BLaER1 treated with 17β-estradiol and CSF1 and Interleukin-3, amounts not matched to agents 10 nM and 100 nM (cell line): ENCODE measurements around the gene GGACT.

Experiments
- H3K27ac ChIP-seq, 11 experiments: shearing (Covaris generic); formaldehyde crosslinking; 2 replicates each; pipeline ENCODE4 v1.8.1; 2022
- H3K27me3 ChIP-seq, 11 experiments: shearing (Covaris generic); formaldehyde crosslinking; 2 replicates each; pipeline ENCODE4 v1.8.1; 2022
- H3K36me3 ChIP-seq, 11 experiments: shearing (Covaris generic); formaldehyde crosslinking; 2 replicates each; pipeline ENCODE4 v1.8.1; 2022
- H3K4me1 ChIP-seq, 10 experiments: shearing (Covaris generic); formaldehyde crosslinking; 2 replicates each; pipeline ENCODE4 v1.8.1; 2022
- H3K4me2 ChIP-seq, 11 experiments: shearing (Covaris generic); formaldehyde crosslinking; 2 replicates each; pipeline ENCODE4 v1.8.1; 2022
- H3K4me3 ChIP-seq, 10 experiments: shearing (Covaris generic); formaldehyde crosslinking; 2 replicates each; pipeline ENCODE4 v1.8.1; 2022
- H3K9ac ChIP-seq, 11 experiments: shearing (Covaris generic); formaldehyde crosslinking; 2 replicates each; pipeline ENCODE4 v1.8.1; 2022
- H3K9me3 ChIP-seq, 11 experiments: shearing (Covaris generic); formaldehyde crosslinking; replicated peaks in 1 of 11; 2 replicates each; pipeline ENCODE4 v1.8.1; 2022
- H4K20me1 ChIP-seq, 11 experiments: shearing (Covaris generic); formaldehyde crosslinking; 2 replicates each; pipeline ENCODE4 v1.8.1; 2022
- Cebpa-rat ChIP-seq, 11 experiments: shearing (Covaris generic); IDR thresholded peaks; 2 replicates each; pipeline ENCODE4 v1.8.1; 2022

The GGACT gene

DNA sequence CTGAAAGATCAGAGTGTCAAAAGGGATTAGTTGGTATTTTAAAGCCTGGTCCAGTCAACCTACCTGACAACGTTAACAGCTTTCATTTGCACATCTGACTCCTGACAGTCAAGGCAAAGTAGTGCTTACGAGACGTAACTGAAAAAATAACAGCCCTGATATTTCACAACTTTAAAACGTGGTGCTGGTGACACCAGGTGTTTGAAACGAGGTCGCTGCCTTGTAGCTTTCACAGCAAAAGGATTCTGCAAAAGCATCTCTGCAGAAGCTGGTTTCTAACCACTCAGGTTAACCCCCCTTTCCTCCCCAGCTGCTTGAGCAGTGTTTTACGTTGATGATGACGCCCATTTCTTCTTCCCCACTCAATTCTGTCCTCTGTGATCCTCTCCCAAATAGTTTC lies 23.3 kb downstream of the GGACT start:
- H4K20me1 ChIP-seq: no peaks in the 10 kb centered on the region
- H3K27ac ChIP-seq: no peak overlapping the region
- H3K4me1 ChIP-seq: no peaks in the 10 kb centered on the region
- H3K9ac ChIP-seq: no peak overlapping the region
- no peaks in the 10 kb centered on the region for H3K27me3 ChIP-seq
- TF ChIP-seq Cebpa-rat (IDR thresholded peaks at IDR 0.05): no peak
- H3K9me3 ChIP-seq: peaks cover 0 to 22% (median 10%) of the 10 kb centered on the region in 11 experiments; a peak in 13 of 22 replicates
- no peaks in the 10 kb centered on the region for H3K36me3 ChIP-seq
- no peak overlapping the region for H3K4me3 ChIP-seq
- no peak overlapping the region for H3K4me2 ChIP-seq

GRCh38 chr13:100564444-100565223 lies 24.0 kb downstream of the GGACT start:
- Histone ChIP-seq H4K20me1 (no peaks in the 10 kb centered on the region), H3K9ac (no peak overlapping the region), H3K27me3 (no peaks in the 10 kb centered on the region), H3K4me2 (no peak overlapping the region), H3K4me3 (no peak overlapping the region), H3K4me1 (no peaks in the 10 kb centered on the region), H3K27ac (no peak overlapping the region), H3K9me3 (peaks cover 0 to 22% (median 10%) of the 10 kb centered on the region in 11 experiments; a peak in 13 of 22 replicates), H3K36me3 (no peaks in the 10 kb centered on the region)
- no peak for TF ChIP-seq Cebpa-rat (IDR thresholded peaks at IDR 0.05)

- Histone ChIP-seq H3K4me2 (no peak overlapping the region), H3K9ac (no peak overlapping the region), H4K20me1 (no peaks in the 10 kb centered on the region), H3K27me3 (no peaks in the 10 kb centered on the region), H3K4me1 (no peaks in the 10 kb centered on the region), H3K9me3 (peaks cover 0 to 13% (median 6%) of the 10 kb centered on the region in 11 experiments; a peak in 9 of 22 replicates), H3K4me3 (no peak overlapping the region), H3K27ac (no peak overlapping the region), H3K36me3 (no peaks in the 10 kb centered on the region)
- TF ChIP-seq Cebpa-rat (IDR thresholded peaks at IDR 0.05): no peak
These were observed 24.8 kb downstream of the GGACT start for GRCh38 chr13:100563779-100564178.

DNA sequence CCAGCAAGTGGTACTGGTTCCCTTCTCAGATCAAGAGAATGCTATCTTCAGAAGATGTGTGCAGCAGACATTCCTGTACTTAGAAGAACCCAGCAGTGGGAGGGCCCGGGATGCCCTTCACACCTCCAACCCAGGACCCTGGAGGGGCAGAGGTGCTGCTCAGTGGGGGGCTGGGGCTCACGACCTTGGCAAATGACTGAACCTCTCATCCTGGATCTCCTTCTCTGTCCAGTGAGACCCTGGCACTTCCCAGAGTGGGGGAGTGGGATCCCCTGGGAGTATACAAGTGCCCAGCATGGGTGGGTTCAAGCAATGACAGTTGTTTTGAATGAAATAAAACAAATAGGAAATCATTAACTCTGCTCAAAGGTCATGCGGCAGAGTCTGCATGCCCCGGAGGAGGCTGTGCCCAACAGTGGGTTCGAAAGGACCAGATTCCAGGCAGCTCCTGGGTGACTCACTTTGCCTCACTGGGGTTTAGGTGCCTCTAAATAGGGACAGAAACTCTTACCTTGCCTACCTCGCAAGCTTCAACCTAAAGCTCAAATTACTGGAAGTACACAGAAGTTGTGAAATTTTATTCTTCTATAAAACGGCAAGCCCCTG lies 26.9 kb downstream of the GGACT start:
- no peak for TF ChIP-seq Cebpa-rat (IDR thresholded peaks at IDR 0.05)
- no peak overlapping the region for H3K27ac ChIP-seq
- no peaks in the 10 kb centered on the region for H3K36me3 ChIP-seq
- H3K27me3 ChIP-seq: no peaks in the 10 kb centered on the region
- no peak overlapping the region for H3K9ac ChIP-seq
- H3K9me3 ChIP-seq: peaks cover 0 to 12% (median 3%) of the 10 kb centered on the region in 11 experiments; a peak in 6 of 22 replicates
- H3K4me1 ChIP-seq: no peaks in the 10 kb centered on the region
- no peak overlapping the region for H3K4me3 ChIP-seq
- H3K4me2 ChIP-seq: no peak overlapping the region
- H4K20me1 ChIP-seq: no peaks in the 10 kb centered on the region

- Histone ChIP-seq H3K9me3 (peaks cover 0 to 9% (median 3%) of the 10 kb centered on the region in 11 experiments; a peak in 6 of 22 replicates), H3K4me1 (no peaks in the 10 kb centered on the region), H3K4me2 (no peak overlapping the region), H4K20me1 (no peaks in the 10 kb centered on the region), H3K4me3 (no peak overlapping the region), H3K27ac (no peak overlapping the region), H3K27me3 (no peaks in the 10 kb centered on the region), H3K9ac (no peak overlapping the region), H3K36me3 (no peaks in the 10 kb centered on the region)
- no peak for TF ChIP-seq Cebpa-rat (IDR thresholded peaks at IDR 0.05)
These were observed 27.5 kb downstream of the GGACT start for GRCh38 chr13:100561158-100561499.

DNA sequence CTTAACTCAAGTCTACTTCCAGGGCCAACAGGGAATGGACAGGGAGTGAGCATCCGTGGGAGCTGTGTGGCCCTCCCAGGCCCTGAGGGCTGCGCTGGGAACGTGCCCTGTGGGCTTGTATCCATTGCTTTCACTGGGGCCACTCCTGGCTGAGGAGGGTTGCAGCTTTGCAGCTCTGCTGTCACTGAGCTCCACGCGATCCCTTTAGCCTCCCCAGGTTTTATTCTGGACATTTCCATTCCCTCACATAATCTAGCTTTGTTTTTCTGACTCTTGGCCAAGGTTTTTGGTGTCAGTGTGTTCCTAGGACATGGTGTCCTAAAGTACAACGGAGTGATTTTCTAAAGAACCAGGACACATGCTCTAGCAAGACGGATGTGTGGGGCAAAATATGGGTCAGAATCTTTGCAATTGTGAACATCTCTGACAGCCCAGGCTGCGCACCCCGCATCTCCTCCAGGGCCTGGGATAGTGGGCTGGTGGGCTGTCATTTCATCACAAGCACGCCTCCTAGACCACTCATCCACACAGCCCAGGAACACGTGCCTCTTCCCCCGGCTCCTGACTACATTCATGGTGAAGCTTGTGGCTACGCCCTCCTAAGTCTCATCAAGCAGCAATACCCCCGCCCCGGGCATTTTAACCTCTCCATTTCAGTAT lies 28.0 kb downstream of the GGACT start:
- H4K20me1 ChIP-seq: no peaks in the 10 kb centered on the region
- no peaks in the 10 kb centered on the region for H3K4me1 ChIP-seq
- H3K27ac ChIP-seq: no peak overlapping the region
- no peak for TF ChIP-seq Cebpa-rat (IDR thresholded peaks at IDR 0.05)
- peaks cover 0 to 4% (median under 1%) of the 10 kb centered on the region in 11 experiments; a peak in 6 of 22 replicates for H3K9me3 ChIP-seq
- H3K4me2 ChIP-seq: no peak overlapping the region
- H3K36me3 ChIP-seq: no peaks in the 10 kb centered on the region
- H3K27me3 ChIP-seq: no peaks in the 10 kb centered on the region
- no peak overlapping the region for H3K4me3 ChIP-seq
- H3K9ac ChIP-seq: no peak overlapping the region

GRCh38 chr13:100559886-100560285 lies 28.7 kb downstream of the GGACT start:
- Histone ChIP-seq H3K9me3 (0 out of 22 replicates have a peak, but pooled peaks cover 0 to 3% (median 0%) of the 10 kb centered on the region in 11 experiments), H3K4me3 (no peak overlapping the region), H3K9ac (no peak overlapping the region), H4K20me1 (no peaks in the 10 kb centered on the region), H3K36me3 (no peaks in the 10 kb centered on the region), H3K27ac (no peak overlapping the region), H3K4me1 (no peaks in the 10 kb centered on the region), H3K27me3 (no peaks in the 10 kb centered on the region), H3K4me2 (no peak overlapping the region)
- TF ChIP-seq Cebpa-rat (IDR thresholded peaks at IDR 0.05): no peak

DNA sequence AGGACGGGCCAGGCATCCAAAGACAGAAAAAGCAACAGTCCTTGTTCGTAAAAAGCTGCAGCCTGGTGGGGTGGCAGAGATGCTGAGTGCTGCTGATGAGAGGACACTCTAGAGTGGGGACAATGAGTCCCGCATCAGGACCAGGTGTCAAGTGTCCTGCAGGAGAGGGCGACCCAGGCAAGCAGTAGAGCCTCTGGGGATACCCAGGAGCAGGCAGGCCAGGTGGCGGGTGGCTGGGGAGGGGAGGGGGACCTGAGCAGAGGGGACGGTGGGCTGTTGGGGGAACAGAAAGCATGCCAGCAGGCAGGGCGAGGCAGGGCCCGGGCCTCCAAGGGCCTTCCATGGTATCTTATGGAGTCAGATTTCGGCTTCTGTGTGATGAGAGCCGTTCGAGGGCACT lies 35.8 kb downstream of the GGACT start:
- Histone ChIP-seq H3K27ac (no peak overlapping the region), H3K4me3 (no peak overlapping the region), H3K9me3 (0 out of 22 replicates have a peak, but pooled peaks cover 0 to 4% (median 0%) of the 10 kb centered on the region in 11 experiments), H3K27me3 (no peaks in the 10 kb centered on the region), H3K9ac (no peak overlapping the region), H3K36me3 (no peaks in the 10 kb centered on the region), H4K20me1 (no peaks in the 10 kb centered on the region), H3K4me1 (peaks cover 0 to 10% (median 0%) of the 10 kb centered on the region in 10 experiments; a peak in 1 of 20 replicates), H3K4me2 (no peak overlapping the region)
- TF ChIP-seq Cebpa-rat (IDR thresholded peaks at IDR 0.05): no peak

DNA sequence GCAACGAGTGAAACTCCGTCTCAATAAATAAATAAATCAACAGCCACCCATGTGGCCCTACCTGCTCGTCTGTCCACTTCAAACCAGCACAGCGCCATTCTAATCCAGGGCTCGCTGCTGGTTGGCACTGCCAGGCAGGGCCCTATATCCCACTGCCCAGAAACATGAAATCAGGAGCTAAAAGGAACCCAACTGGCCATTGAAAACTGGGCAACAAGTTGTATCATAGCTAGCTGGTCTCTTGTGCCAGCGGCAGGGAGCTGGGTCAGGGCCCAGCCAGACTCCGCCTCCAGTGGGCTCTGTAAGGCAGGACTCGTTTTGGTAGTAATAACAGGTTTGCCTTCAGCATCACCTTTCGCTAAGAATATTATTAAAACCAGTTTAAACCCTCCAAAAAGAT lies 39.3 kb downstream of the GGACT start:
- Histone ChIP-seq H3K36me3 (no peaks in the 10 kb centered on the region), H3K9ac (no peak overlapping the region), H4K20me1 (no peaks in the 10 kb centered on the region), H3K4me3 (no peak overlapping the region), H3K9me3 (no peaks in the 10 kb centered on the region), H3K4me2 (no peak overlapping the region), H3K27ac (no peak overlapping the region), H3K27me3 (no peaks in the 10 kb centered on the region), H3K4me1 (peaks cover 2 to 21% (median 12%) of the 10 kb centered on the region in 10 experiments)
- no peak for TF ChIP-seq Cebpa-rat (IDR thresholded peaks at IDR 0.05)
